Lung (tissue), 12 donors: Measurements from ENCODE around the gene LYPD3. TPM values are rescaled to one million over a fixed set of nuclear protein-coding genes. Genes with fewer than 3 reads are reported as not detected.

Experiments used
- ATAC-seq: fragments of 200-7000 bp; cut with Tn5 transposase; one replicate; pipeline ENCODE4 v1.9.1; 2020; ENCODE audit warnings: moderate number of reproducible peaks; ENCODE audit not compliant: insufficient read depth, low FRiP score
- DNase-seq, 3 donors: peaks; one replicate each; pipeline ENCODE4 v3.0.0-alpha.2; 2013 to 2017
- H3K27ac ChIP-seq, 2 donors: one replicate each; pipeline ENCODE4 v1.5.1; 2013; ENCODE audit warnings: mild to moderate bottlenecking in 2 of 2, moderate library complexity in 2 of 2, control low read depth in 1 of 2, inconsistent platforms in 1 of 2, low read depth in 1 of 2, low read length in 1 of 2
- H3K27me3 ChIP-seq, 3 donors: one replicate each; pipeline ENCODE4 v1.5.1; 2013; ENCODE audit warnings: low read length in 2 of 3; ENCODE audit not compliant: control insufficient read depth in 3 of 3, insufficient read depth in 3 of 3
- H3K36me3 ChIP-seq, 4 donors: one replicate each; pipeline ENCODE4 v1.5.1; 2013; ENCODE audit warnings: low read length in 4 of 4, mild to moderate bottlenecking in 1 of 4, moderate library complexity in 1 of 4; ENCODE audit not compliant: control insufficient read depth in 4 of 4, insufficient read depth in 4 of 4
- H3K4me1 ChIP-seq, 5 donors: one replicate each; pipeline ENCODE4 v1.5.1; 2013; ENCODE audit warnings: low read length in 5 of 5, mild to moderate bottlenecking in 2 of 5, moderate library complexity in 1 of 5; ENCODE audit not compliant: control insufficient read depth in 5 of 5, insufficient read depth in 5 of 5
- H3K4me3 ChIP-seq: one replicate; pipeline ENCODE4 v1.5.1; 2013; ENCODE audit warnings: mild to moderate bottlenecking, control low read depth, moderate library complexity
- H3K9ac ChIP-seq, 2 donors: one replicate each; pipeline ENCODE4 v1.5.1; 2013; ENCODE audit warnings: low read length in 2 of 2, control low read depth in 1 of 2; ENCODE audit not compliant: insufficient read depth in 1 of 2
- H3K9me3 ChIP-seq, 4 donors: one replicate each; pipeline ENCODE4 v1.5.1; 2013; ENCODE audit warnings: low read length in 3 of 4, mild to moderate bottlenecking in 1 of 4, moderate library complexity in 1 of 4; ENCODE audit not compliant: control insufficient read depth in 4 of 4, insufficient read depth in 3 of 4
- WGBS, 2 donors: extraction: QIAGEN DNeasy Blood & Tissue Kit; methylation state at CpG; one replicate each; pipeline ENCODE4 v1.1.7; 2013; 5-methylcytosine and 5-hydroxymethylcytosine counted together
- polyA plus RNA-seq, 2 donors: library from polyadenylated mRNA; stranded (reverse); fragments of 200-250 nt; gene quantifications; one replicate each; pipeline ENCODE4 v1.2.1, GENCODE V29; 2013
- total RNA-seq, 2 donors: library from RNA; depleted of rRNA in 1 of 2; stranded (reverse); fragments of >200 nt in 1 of 2; gene quantifications; one replicate each; pipeline ENCODE4 v1.2.1, GENCODE V29; 2014 to 2021
- TF ChIP-seq, protein P1 (sequence below): IDR thresholded peaks from 2 replicates; pipeline ENCODE4 v1.5.1; 2012; ENCODE audit warnings: mild to moderate bottlenecking; ENCODE audit errors: control extremely low read depth, extremely low read depth
- donor health status: control.
- donor health status: control.
- donor health status: Bipolar disorder and iron deficiency.
- donor health status: healthy.
- donor health status: DM: yes; HTN: yes; CAD: no.

The LYPD3 gene
- total and polyA plus RNA-seq, 4 donors, result 0.28 to 1.7 (median 0.95) TPM

DNA sequence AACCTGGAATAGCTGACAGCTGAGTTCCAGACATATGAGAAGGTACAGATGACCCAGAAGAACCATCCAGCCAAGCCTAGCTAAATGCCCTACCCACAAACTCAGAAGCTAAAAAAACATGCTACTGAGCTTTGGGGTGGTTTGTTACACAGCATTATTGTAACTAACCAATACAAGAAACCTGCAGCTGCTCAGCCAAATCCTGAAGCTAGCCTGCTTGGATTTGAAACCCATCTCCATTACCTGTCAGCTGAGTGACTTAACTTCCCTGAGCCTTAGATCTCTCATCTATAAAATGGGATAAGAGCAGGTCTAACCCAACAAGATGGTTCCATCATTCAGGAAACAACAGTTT lies 25.7 kb downstream of the LYPD3 start:
- Histone ChIP-seq H3K9me3 (no peaks in the 10 kb centered on the region), H3K27ac (no peak overlapping the region), H3K9ac (no peak overlapping the region), H3K36me3 (no peaks in the 10 kb centered on the region), H3K4me3 (no peak overlapping the region), H3K4me1 (peaks cover 0 to 6% (median 2%) of the 10 kb centered on the region in 5 donors), H3K27me3 (no peaks in the 10 kb centered on the region)
- no peak for ATAC-seq
- no peak for DNase-seq
- TF ChIP-seq, protein P1, sequence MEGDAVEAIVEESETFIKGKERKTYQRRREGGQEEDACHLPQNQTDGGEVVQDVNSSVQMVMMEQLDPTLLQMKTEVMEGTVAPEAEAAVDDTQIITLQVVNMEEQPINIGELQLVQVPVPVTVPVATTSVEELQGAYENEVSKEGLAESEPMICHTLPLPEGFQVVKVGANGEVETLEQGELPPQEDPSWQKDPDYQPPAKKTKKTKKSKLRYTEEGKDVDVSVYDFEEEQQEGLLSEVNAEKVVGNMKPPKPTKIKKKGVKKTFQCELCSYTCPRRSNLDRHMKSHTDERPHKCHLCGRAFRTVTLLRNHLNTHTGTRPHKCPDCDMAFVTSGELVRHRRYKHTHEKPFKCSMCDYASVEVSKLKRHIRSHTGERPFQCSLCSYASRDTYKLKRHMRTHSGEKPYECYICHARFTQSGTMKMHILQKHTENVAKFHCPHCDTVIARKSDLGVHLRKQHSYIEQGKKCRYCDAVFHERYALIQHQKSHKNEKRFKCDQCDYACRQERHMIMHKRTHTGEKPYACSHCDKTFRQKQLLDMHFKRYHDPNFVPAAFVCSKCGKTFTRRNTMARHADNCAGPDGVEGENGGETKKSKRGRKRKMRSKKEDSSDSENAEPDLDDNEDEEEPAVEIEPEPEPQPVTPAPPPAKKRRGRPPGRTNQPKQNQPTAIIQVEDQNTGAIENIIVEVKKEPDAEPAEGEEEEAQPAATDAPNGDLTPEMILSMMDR, result no peak

DNA sequence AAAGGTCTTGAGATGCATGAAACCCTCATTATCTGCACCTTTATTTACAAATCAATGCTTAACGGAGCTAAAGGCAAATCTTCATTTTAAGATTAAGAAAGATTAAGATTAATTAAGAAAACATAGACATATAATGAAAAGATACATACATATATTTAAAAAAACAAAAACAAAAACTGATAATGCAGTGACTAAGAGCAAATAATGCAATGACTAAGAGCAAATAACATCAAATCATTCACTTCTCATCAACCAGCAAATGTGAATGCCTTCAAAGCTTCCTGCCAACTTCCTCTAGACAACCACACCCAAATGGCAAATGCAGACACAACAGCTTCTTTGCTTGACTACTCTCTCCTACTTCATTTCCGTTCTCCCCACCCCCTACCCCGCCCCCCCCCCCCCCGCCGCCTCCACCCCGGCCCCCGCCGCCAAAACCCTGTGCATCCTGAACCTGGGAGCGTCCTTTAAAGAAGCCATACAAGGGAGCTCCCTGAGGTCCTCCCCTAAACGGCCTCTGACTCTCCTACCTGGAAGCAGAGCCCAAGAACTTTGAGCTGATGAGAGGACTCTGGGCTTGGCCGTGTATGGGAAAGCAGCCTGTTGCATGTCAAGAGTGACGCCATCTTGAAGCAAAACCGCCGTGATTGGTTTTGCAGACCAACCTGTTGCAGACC lies 26.2 kb downstream of the LYPD3 start:
- WGBS, 2 donors, result 36 to 43% methylated on average over 13 to 14 of the region's 14 CpGs
- Histone ChIP-seq H3K4me1 (peaks cover 0 to 6% (median 2%) of the 10 kb centered on the region in 5 donors), H3K27me3 (no peaks in the 10 kb centered on the region), H3K4me3 (no peak overlapping the region), H3K27ac (peak overlapping the region in 1 of 2 donors; percentile 51), H3K9me3 (no peaks in the 10 kb centered on the region), H3K36me3 (no peaks in the 10 kb centered on the region), H3K9ac (no peak overlapping the region)
- TF ChIP-seq, protein P1, result no peak
- ATAC-seq, result no peak
- peak in 2 of 3 donors; percentile 43 to 59 for DNase-seq

DNA sequence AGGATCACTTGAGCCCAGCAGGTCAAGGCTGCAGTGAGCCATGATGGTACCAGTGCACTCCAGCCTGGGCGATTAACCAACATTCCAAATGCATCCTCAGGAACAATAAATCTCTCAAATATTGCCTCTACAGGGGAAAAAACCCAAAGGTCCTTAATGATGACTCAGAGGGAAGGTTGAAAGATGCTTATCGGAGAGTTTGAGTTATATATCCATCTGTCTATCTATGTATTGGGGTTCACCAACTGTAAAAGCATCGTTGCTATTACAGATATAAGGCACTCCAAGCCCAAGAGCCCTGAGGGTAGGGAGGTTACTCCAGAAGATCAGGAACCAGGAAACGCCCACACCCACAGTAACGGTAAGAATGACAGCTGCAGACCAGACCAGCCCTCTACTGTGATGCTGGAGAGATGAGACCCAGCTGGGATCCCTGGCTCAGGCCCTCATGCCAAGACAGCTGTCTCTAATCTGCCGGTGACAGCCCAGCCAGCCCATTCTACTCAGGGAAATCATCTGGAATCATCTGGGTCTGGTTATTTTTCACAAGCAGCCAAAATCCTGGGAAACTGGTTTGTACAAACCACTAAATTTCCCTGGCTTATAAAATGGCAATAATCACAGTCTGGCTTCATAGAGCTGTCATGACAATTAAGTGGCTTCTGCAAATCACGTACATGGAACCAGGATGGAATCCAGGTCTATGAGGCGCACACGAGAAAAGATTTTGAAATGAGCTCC lies 26.9 kb downstream of the LYPD3 start:
- H3K9ac ChIP-seq, result no peak overlapping the region
- no peak overlapping the region for H3K4me3 ChIP-seq
- peak overlapping the region in 1 of 2 donors; percentile 51 for H3K27ac ChIP-seq
- DNase-seq, result peak; percentile 84 to 91 (median 87)
- WGBS, 2 donors, result 59 to 67% methylated on average over 9 of the region's 9 CpGs
- peaks cover 0 to 6% (median 2%) of the 10 kb centered on the region in 5 donors for H3K4me1 ChIP-seq
- no peaks in the 10 kb centered on the region for H3K9me3 ChIP-seq
- peak; percentile 55 for ATAC-seq
- no peaks in the 10 kb centered on the region for H3K36me3 ChIP-seq
- TF ChIP-seq, protein P1, result no peak
- no peaks in the 10 kb centered on the region for H3K27me3 ChIP-seq
